ENCODE data around the gene DNAH2.

DNAH2 gene

GRCh38 chr17:7786866-7787265, 69.3 kb downstream of the DNAH2 start:
- no peak for DNase-seq (ENCODE audit: low spot score)
- TF ChIP-seq CTCF (IDR thresholded peaks at IDR 0.05; ENCODE audit: extremely low read depth, missing control alignments): no peak

DNA sequence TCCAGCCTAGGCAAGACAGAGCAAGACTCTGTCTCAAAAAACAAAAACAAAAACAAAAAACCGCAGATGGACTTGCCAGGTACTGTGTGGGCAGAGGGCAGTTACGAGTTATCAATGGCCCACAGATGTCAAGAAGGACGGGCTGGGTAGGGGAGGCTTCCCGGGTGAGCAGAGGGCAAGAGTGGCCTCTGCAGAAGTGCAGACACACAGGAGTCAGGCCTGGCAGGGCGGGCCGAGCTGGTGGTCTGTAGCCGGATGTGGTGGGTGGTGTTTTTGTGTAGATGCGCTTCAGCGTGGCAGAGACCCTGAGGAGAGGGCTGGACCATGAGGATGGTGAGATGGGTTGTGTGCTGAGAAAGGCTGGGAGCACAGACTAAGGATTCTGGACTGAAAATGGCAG, 71.6 kb downstream of the DNAH2 start:
- TF ChIP-seq CTCF (IDR thresholded peaks at IDR 0.05; ENCODE audit: extremely low read depth, missing control alignments): no peak
- DNase-seq (ENCODE audit: low spot score): no peak

GRCh38 chr17:7790150-7790549, 72.6 kb downstream of the DNAH2 start:
- DNase-seq (ENCODE audit: low spot score): no peak
- TF ChIP-seq CTCF (IDR thresholded peaks at IDR 0.05; ENCODE audit: extremely low read depth, missing control alignments): no peak

GRCh38 chr17:7792611-7793010, 75.1 kb downstream of the DNAH2 start:
- DNase-seq (ENCODE audit: low spot score): no peak
- TF ChIP-seq CTCF (IDR thresholded peaks at IDR 0.05; ENCODE audit: extremely low read depth, missing control alignments): no peak

DNA sequence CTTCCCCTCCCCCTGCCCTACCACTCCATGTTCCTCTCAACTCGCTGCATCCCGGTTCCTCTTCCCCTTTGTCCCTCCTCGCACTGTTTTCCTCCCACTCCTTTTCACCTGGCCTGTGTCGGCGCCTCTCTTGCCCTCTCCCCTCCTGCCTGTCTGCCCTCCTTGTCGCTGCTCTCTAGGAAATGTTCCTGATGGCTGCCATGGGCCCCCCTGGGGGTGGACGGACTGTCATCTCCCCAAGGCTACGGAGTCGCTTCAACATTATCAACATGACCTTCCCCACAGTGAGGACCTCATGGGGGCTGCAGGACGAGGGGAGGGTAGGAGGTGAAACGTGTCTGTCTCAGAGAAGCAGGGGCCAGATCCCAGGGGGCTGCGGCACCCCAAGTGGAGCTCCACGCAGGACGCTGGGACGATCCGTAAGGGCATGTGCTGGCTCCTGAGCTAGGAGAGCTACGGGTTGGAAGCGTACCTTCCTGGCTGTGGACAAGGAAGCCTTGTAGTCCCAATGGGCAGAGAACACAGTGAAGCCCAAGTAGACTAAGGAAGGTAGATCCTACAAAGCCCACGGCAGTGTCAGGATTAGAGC, 76.6 kb downstream of the DNAH2 start:
- no peak for TF ChIP-seq CTCF (IDR thresholded peaks at IDR 0.05; ENCODE audit: extremely low read depth, missing control alignments)
- DNase-seq (ENCODE audit: low spot score): no peak

- no peak for TF ChIP-seq CTCF (IDR thresholded peaks at IDR 0.05; ENCODE audit: extremely low read depth, missing control alignments)
- DNase-seq (ENCODE audit: low spot score): no peak
Measured at GRCh38 chr17:7797976-7798375, 80.4 kb downstream of the DNAH2 start.

DNA sequence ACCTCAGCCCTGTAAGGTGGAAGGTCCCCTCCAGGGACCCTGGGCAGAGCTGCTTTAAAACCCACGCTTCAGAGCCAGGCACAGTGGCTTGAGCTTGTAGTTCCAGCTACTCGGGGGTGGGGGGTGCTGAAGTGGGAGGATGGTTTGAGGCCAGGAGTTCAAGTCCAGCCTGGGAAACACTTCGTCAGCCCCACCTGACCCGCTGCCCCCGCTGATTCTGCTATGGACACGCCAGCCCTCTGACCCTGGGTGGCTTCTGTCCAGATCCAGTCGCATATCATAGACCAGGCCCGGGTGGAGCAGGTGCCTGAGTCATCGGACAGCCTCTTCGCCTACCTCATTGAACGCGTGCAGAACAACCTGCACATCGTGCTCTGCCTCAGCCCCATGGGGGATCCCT, 81.3 kb downstream of the DNAH2 start:
- DNase-seq (ENCODE audit: low spot score): no peak
- no peak for TF ChIP-seq CTCF (IDR thresholded peaks at IDR 0.05; ENCODE audit: extremely low read depth, missing control alignments)

Data from GM20000 (cell line).